ENCODE results near the gene CUL5.

GRCh38 chr11:108019870-108020540 is 11.3 kb downstream of the CUL5 start:
- TF ChIP-seq RFX5 (IDR thresholded peaks at IDR 0.05; ENCODE audit: low read depth, low read length) (no peak), POLR2A (IDR thresholded peaks at IDR 0.05; ENCODE audit: low read depth, low read length) (no peak), RCOR1 (IDR thresholded peaks at IDR 0.05; ENCODE audit: insufficient replicate concordance, low read length) (no peak), FOS (IDR thresholded peaks at IDR 0.05; ENCODE audit: low read depth, low read length) (no peak), CEBPB (IDR thresholded peaks at IDR 0.05; ENCODE audit: low read depth, low read length) (no peak), MXI1 (IDR thresholded peaks at IDR 0.05; ENCODE audit: borderline replicate concordance, low read depth, low read length) (no peak), MAZ (IDR thresholded peaks at IDR 0.05; ENCODE audit: borderline replicate concordance, low read depth, low read length) (no peak), RAD21 (IDR thresholded peaks at IDR 0.05; ENCODE audit: low read length) (no peak), SMC3 (IDR thresholded peaks at IDR 0.05; ENCODE audit: low read depth, low read length) (no peak), BHLHE40 (IDR thresholded peaks at IDR 0.05; ENCODE audit: low read depth, low read length) (no peak), MAFK (IDR thresholded peaks at IDR 0.05; ENCODE audit: low read depth, low read length) (no peak)
- TF ChIP-seq, protein P1, sequence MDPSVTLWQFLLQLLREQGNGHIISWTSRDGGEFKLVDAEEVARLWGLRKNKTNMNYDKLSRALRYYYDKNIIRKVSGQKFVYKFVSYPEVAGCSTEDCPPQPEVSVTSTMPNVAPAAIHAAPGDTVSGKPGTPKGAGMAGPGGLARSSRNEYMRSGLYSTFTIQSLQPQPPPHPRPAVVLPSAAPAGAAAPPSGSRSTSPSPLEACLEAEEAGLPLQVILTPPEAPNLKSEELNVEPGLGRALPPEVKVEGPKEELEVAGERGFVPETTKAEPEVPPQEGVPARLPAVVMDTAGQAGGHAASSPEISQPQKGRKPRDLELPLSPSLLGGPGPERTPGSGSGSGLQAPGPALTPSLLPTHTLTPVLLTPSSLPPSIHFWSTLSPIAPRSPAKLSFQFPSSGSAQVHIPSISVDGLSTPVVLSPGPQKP (IDR thresholded peaks at IDR 0.05; ENCODE audit: borderline replicate concordance, low read depth, low read length), result no peak
- TF ChIP-seq, protein P2, sequence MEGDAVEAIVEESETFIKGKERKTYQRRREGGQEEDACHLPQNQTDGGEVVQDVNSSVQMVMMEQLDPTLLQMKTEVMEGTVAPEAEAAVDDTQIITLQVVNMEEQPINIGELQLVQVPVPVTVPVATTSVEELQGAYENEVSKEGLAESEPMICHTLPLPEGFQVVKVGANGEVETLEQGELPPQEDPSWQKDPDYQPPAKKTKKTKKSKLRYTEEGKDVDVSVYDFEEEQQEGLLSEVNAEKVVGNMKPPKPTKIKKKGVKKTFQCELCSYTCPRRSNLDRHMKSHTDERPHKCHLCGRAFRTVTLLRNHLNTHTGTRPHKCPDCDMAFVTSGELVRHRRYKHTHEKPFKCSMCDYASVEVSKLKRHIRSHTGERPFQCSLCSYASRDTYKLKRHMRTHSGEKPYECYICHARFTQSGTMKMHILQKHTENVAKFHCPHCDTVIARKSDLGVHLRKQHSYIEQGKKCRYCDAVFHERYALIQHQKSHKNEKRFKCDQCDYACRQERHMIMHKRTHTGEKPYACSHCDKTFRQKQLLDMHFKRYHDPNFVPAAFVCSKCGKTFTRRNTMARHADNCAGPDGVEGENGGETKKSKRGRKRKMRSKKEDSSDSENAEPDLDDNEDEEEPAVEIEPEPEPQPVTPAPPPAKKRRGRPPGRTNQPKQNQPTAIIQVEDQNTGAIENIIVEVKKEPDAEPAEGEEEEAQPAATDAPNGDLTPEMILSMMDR (conservative IDR thresholded peaks at IDR 0.05; ENCODE audit: low read depth, low read length), result no peak
- TF ChIP-seq, protein P3, sequence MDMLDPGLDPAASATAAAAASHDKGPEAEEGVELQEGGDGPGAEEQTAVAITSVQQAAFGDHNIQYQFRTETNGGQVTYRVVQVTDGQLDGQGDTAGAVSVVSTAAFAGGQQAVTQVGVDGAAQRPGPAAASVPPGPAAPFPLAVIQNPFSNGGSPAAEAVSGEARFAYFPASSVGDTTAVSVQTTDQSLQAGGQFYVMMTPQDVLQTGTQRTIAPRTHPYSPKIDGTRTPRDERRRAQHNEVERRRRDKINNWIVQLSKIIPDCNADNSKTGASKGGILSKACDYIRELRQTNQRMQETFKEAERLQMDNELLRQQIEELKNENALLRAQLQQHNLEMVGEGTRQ (IDR thresholded peaks at IDR 0.05; ENCODE audit: low read depth, low read length), result no peak
